ENCODE measurements around the gene LTB4R.

LTB4R gene

GRCh38 chr14:24278424-24278823 lies 32.9 kb upstream of the LTB4R start:
- DNase-seq (ENCODE audit: low read depth in 2 of 2): no peak

- no peak for DNase-seq (ENCODE audit: low read depth in 2 of 2)
These were observed 31.8 kb upstream of the LTB4R start for GRCh38 chr14:24279301-24280186.

- no peak for DNase-seq (ENCODE audit: low read depth in 2 of 2)
These were observed 30.4 kb upstream of the LTB4R start for GRCh38 chr14:24280797-24281460.

GRCh38 chr14:24281636-24282035 lies 29.7 kb upstream of the LTB4R start:
- DNase-seq (ENCODE audit: low read depth in 2 of 2): no peak

- no peak for DNase-seq (ENCODE audit: low read depth in 2 of 2)
These were observed 28.6 kb upstream of the LTB4R start for GRCh38 chr14:24282736-24283135.

GRCh38 chr14:24283796-24284460 lies 27.4 kb upstream of the LTB4R start:
- DNase-seq (ENCODE audit: low read depth in 2 of 2): no peak

GRCh38 chr14:24284501-24285035 lies 26.7 kb upstream of the LTB4R start:
- DNase-seq (ENCODE audit: low read depth in 2 of 2): no peak

- no peak for DNase-seq (ENCODE audit: low read depth in 2 of 2)
These were observed 26.0 kb upstream of the LTB4R start for GRCh38 chr14:24285351-24285750.

- no peak for DNase-seq (ENCODE audit: low read depth in 2 of 2)
These were observed 24.3 kb upstream of the LTB4R start for GRCh38 chr14:24286996-24287395.

GRCh38 chr14:24289649-24290280 lies 21.5 kb upstream of the LTB4R start:
- no peak for DNase-seq (ENCODE audit: low read depth in 2 of 2)

- DNase-seq (ENCODE audit: low read depth in 2 of 2): no peak
These were observed 20.6 kb upstream of the LTB4R start for GRCh38 chr14:24290746-24291145.

- DNase-seq (ENCODE audit: low read depth in 2 of 2): no peak
These were observed 19.7 kb upstream of the LTB4R start for GRCh38 chr14:24291446-24292117.

GRCh38 chr14:24292118-24292807 lies 19.0 kb upstream of the LTB4R start:
- DNase-seq (ENCODE audit: low read depth in 2 of 2): no peak

GRCh38 chr14:24293525-24293924 lies 17.8 kb upstream of the LTB4R start:
- DNase-seq (ENCODE audit: low read depth in 2 of 2): no peak

- peak in 1 of 2 donors; percentile 38 for DNase-seq (ENCODE audit: low read depth in 2 of 2)
These were observed 14.8 kb upstream of the LTB4R start for GRCh38 chr14:24296341-24297157.

- no peak for DNase-seq (ENCODE audit: low read depth in 2 of 2)
These were observed 13.9 kb upstream of the LTB4R start for GRCh38 chr14:24297190-24297964.

GRCh38 chr14:24298892-24299254 lies 12.4 kb upstream of the LTB4R start:
- DNase-seq (ENCODE audit: low read depth in 2 of 2): no peak

GRCh38 chr14:24299255-24300191 lies 11.8 kb upstream of the LTB4R start, which contains the start of the genes DHRS1 and NOP9:
Gene DHRS1, minus strand, starts transcription at chr14:24299780. Its CDS starts 674 bp downstream, at chr14:24299106.
Gene NOP9, plus strand, starts transcription at chr14:24299850. Its CDS starts 105 bp downstream, at chr14:24299955.
- DNase-seq (ENCODE audit: low read depth in 2 of 2): peak; percentile 90 to 91
